B cell (primary cell): Measurements from ENCODE around the gene ERBB4. TPM values are rescaled to one million over a fixed set of nuclear protein-coding genes. Genes with fewer than 3 reads are reported as not detected.

Experiments used
- ATAC-seq: fragments of 200-7000 bp; cut with Tn5 transposase; one replicate; pipeline ENCODE4 v1.10.0; 2021; ENCODE audit warnings: low read depth, mild to moderate bottlenecking, moderate number of reproducible peaks, moderate library complexity
- CTCF ChIA-PET: fragments of 350-600 bp; sonication (Branson Sonifier 250); formaldehyde crosslinking; loops from one replicate; lab custom pipeline; 2021; ENCODE audit warnings: antibody characterized with exemption, inconsistent platforms; lab: Charles Lee
- POLR2A ChIA-PET: fragments of 350-600 bp; sonication (Branson Sonifier 250); formaldehyde crosslinking; loops from one replicate; lab custom pipeline; 2021; ENCODE audit warnings: antibody characterized with exemption; lab: Charles Lee
- DNase-seq: peaks from one replicate; pipeline ENCODE4 v3.0.0; 2013
- H2AFZ ChIP-seq: 2 replicates; pipeline ENCODE4 v1.6.1; 2012; ENCODE audit warnings: mild to moderate bottlenecking, low read depth, low read length; ENCODE audit not compliant: insufficient read depth, poor library complexity, severe bottlenecking
- H3K27ac ChIP-seq, 2 donors: 1 replicate in 1 of 2; 2 replicates in 1 of 2; pipeline ENCODE4 v1.5.1; 2012 to 2013; ENCODE audit warnings: low read length in 2 of 2, mild to moderate bottlenecking in 2 of 2, moderate library complexity in 1 of 2
- H3K27me3 ChIP-seq, 4 experiments: fragments of 200-600 bp in 1 of 4; sonication (generic) in 1 of 4; replicated peaks in 1 of 4; 1 replicate in 2 of 4; 2 replicates in 2 of 4; pipeline versions ENCODE4 v1.6.1 to v1.7.0; 2013 to 2016; ENCODE audit warnings: low read length in 3 of 4, mild to moderate bottlenecking in 2 of 4, mixed read lengths in 1 of 4, moderate library complexity in 1 of 4; ENCODE audit not compliant: insufficient read depth in 4 of 4, control insufficient read depth in 3 of 4; ENCODE audit errors: control extremely low read depth in 1 of 4
- H3K36me3 ChIP-seq, 2 experiments: replicated peaks in 1 of 2; 1 replicate in 1 of 2; 2 replicates in 1 of 2; pipeline versions ENCODE4 v1.6.1 to v1.7.1; 2013; ENCODE audit warnings: low read length in 1 of 2; ENCODE audit not compliant: insufficient read depth in 2 of 2, control insufficient read depth in 1 of 2; ENCODE audit errors: control extremely low read depth in 1 of 2, extremely low read depth in 1 of 2
- H3K4me1 ChIP-seq, 2 donors: fragments of 200-600 bp in 1 of 2; sonication (generic) in 1 of 2; 1 replicate in 1 of 2; 2 replicates in 1 of 2; pipeline versions ENCODE4 v1.5.1 to v1.6.1; 2013 to 2017; ENCODE audit warnings: low read length in 2 of 2; ENCODE audit not compliant: control insufficient read depth in 2 of 2, insufficient read depth in 2 of 2
- H3K4me2 ChIP-seq: replicated peaks from 2 replicates; pipeline ENCODE3; 2012; ENCODE audit warnings: mild to moderate bottlenecking, low read depth, low read length; ENCODE audit not compliant: poor library complexity, severe bottlenecking
- H3K4me3 ChIP-seq, 5 experiments: fragments of 200-600 bp in 1 of 5; sonication (generic) in 1 of 5; 1 replicate in 3 of 5; 2 replicates in 2 of 5; pipeline versions ENCODE4 v1.5.1 to v1.7.0; 2011 to 2016; ENCODE audit warnings: low read length in 4 of 5, mild to moderate bottlenecking in 4 of 5, low read depth in 2 of 5, control low read depth in 1 of 5, moderate library complexity in 1 of 5; ENCODE audit not compliant: insufficient read depth in 1 of 5; ENCODE audit errors: control extremely low read depth in 1 of 5, extremely low read depth in 1 of 5
- H3K79me2 ChIP-seq: fragments of 200-600 bp; sonication (generic); one replicate; pipeline ENCODE4 v1.6.0; 2016; ENCODE audit warnings: low read length; ENCODE audit not compliant: control insufficient read depth, insufficient read depth
- H3K9ac ChIP-seq: fragments of 200-600 bp; sonication (generic); 2 replicates; pipeline ENCODE4 v1.6.1; 2017; ENCODE audit warnings: mild to moderate bottlenecking, low read length, moderate library complexity
- H3K9me3 ChIP-seq, 3 donors: one replicate each; pipeline versions ENCODE4 v1.6.1 to v1.7.1; 2013; ENCODE audit warnings: low read length in 2 of 3; ENCODE audit not compliant: control insufficient read depth in 2 of 3, insufficient read depth in 1 of 3; ENCODE audit errors: control extremely low read depth in 1 of 3
- H4K20me1 ChIP-seq: 2 replicates; pipeline ENCODE4 v1.6.0; 2012; ENCODE audit warnings: mild to moderate bottlenecking, low read length; ENCODE audit not compliant: insufficient read depth, control insufficient read depth, poor library complexity, severe bottlenecking
- H3K27ac Mint-ChIP-seq: one replicate; pipeline ENCODE4 v1.8.0; 2021; ENCODE audit warnings: mixed read lengths
- H3K27me3 Mint-ChIP-seq: one replicate; pipeline ENCODE4 v1.8.0; 2021; ENCODE audit warnings: mixed read lengths
- H3K4me1 Mint-ChIP-seq: one replicate; pipeline ENCODE4 v1.8.0; 2021; ENCODE audit warnings: mixed read lengths
- H3K4me3 Mint-ChIP-seq: one replicate; pipeline ENCODE4 v1.8.0; 2021; ENCODE audit warnings: mixed read lengths
- H3K9me3 Mint-ChIP-seq: one replicate; pipeline ENCODE4 v1.8.0; 2022; ENCODE audit warnings: mixed read lengths; ENCODE audit not compliant: insufficient read depth
- EZH2 ChIP-seq: IDR thresholded peaks from 2 replicates; pipeline ENCODE4 v1.6.1; 2012; ENCODE audit warnings: borderline replicate concordance, low read depth, mild to moderate bottlenecking, moderate library complexity, low read length; ENCODE audit not compliant: insufficient read depth, poor library complexity, severe bottlenecking
- WGBS: methylation state at CpG from one replicate; pipeline ENCODE4 v1.1.5; 2013; ENCODE audit warnings: missing lambda C conversion rate; ENCODE audit not compliant: insufficient coverage; 5-methylcytosine and 5-hydroxymethylcytosine counted together
- intact Hi-C: fragments of 100-400 bp; cut with micrococcal nuclease; formaldehyde crosslinking; loops from one replicate; pipeline ENCODE4 v1.10.0; 2022
- polyA plus RNA-seq: library from polyadenylated mRNA; depleted of rRNA; stranded (reverse); fragments of >200 nt; gene quantifications from 2 replicates; pipeline ENCODE4 v1.2.3, GENCODE V29; 2012
- total RNA-seq, 2 donors: library from RNA; stranded (reverse); fragments of 120-200 nt in 1 of 2; gene quantifications; 1 replicate in 1 of 2; 2 replicates in 1 of 2; pipeline versions ENCODE4 v1.2.3 to v1.2.4, GENCODE V29; 2013 to 2022
- TF ChIP-seq, protein P1 (sequence below): fragments of 200-600 bp; IDR thresholded peaks from one replicate; pipeline ENCODE4 v1.8.0; 2022; ENCODE audit warnings: antibody characterized with exemption, mild to moderate bottlenecking

The ERBB4 gene
- total and polyA plus RNA-seq, 2 donors (not counting 1 experiment from before 2014, with no cell fraction given): not detected

DNA sequence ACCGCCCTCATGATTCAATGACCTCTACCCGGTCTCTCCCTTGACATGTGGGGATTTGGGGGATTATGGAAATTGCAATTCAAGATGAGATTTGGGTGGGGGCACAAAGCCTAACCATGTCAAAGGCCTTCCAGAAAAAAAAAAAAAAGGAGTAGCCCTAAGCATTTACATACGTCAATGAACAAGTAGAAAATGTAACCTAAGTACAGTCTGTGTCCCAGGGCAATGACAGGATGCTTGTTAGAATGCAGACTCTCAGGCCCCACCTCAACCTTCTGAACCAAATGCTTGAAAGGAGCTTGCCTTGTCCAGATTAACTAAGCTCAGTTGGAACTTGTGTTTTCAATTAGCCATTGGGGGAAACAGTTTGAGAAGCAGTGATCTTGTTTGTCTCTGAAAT, 1180.1 kb downstream of the ERBB4 start:
- Mint-ChIP-seq H3K4me3 (no peak overlapping the region), H3K4me1 (no peaks in the 10 kb centered on the region), H3K27ac (no peak overlapping the region), H3K27me3 (no peaks in the 10 kb centered on the region), H3K9me3 (peaks cover under 1% of the 10 kb centered on the region)
- TF ChIP-seq, protein P1, sequence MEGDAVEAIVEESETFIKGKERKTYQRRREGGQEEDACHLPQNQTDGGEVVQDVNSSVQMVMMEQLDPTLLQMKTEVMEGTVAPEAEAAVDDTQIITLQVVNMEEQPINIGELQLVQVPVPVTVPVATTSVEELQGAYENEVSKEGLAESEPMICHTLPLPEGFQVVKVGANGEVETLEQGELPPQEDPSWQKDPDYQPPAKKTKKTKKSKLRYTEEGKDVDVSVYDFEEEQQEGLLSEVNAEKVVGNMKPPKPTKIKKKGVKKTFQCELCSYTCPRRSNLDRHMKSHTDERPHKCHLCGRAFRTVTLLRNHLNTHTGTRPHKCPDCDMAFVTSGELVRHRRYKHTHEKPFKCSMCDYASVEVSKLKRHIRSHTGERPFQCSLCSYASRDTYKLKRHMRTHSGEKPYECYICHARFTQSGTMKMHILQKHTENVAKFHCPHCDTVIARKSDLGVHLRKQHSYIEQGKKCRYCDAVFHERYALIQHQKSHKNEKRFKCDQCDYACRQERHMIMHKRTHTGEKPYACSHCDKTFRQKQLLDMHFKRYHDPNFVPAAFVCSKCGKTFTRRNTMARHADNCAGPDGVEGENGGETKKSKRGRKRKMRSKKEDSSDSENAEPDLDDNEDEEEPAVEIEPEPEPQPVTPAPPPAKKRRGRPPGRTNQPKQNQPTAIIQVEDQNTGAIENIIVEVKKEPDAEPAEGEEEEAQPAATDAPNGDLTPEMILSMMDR: no peak
- no peak for TF ChIP-seq EZH2
- ChIA-PET CTCF (no interaction called here), POLR2A (no interaction called here)
- H2AFZ ChIP-seq: no peak overlapping the region
- no peak overlapping the region for H3K9ac ChIP-seq
- H3K27ac ChIP-seq: no peak overlapping the region
- H3K4me3 ChIP-seq: no peak overlapping the region
- intact Hi-C loops: no loop called here
- ATAC-seq (no peak), DNase-seq (no peak)
- no peaks in the 10 kb centered on the region for H3K27me3 ChIP-seq
- H3K36me3 ChIP-seq: no peaks in the 10 kb centered on the region
- no peaks in the 10 kb centered on the region for H4K20me1 ChIP-seq
- no peaks in the 10 kb centered on the region for H3K79me2 ChIP-seq
- no peaks in the 10 kb centered on the region for H3K4me1 ChIP-seq
- no peaks in the 10 kb centered on the region for H3K9me3 ChIP-seq
- WGBS: 100% methylated on average over 1 of the region's 3 CpGs
- H3K4me2 ChIP-seq: no peak overlapping the region

DNA sequence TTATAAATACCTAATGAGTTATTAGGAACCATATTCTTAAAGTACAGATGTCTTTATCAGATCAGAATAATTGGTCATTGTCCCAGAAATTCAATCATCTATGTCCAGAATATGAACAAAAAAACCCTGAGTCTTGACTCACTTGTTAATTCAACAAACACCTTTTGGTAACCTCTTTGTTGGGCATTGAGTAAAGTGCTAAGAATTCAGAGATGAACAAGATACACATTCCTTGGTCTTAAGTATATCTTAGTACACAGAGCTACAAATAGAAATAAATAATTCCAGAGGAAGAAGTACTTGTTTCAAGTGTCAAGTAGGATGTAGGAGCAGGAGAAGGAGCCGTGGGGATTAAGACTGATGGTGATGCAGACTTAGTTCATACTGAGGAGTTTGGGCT, 1184.1 kb downstream of the ERBB4 start:
- Mint-ChIP-seq H3K27me3 (no peaks in the 10 kb centered on the region), H3K9me3 (no peaks in the 10 kb centered on the region), H3K27ac (no peak overlapping the region), H3K4me3 (no peak overlapping the region), H3K4me1 (no peaks in the 10 kb centered on the region)
- TF ChIP-seq EZH2: no peak
- TF ChIP-seq, protein P1: no peak
- no peaks in the 10 kb centered on the region for H4K20me1 ChIP-seq
- no peaks in the 10 kb centered on the region for H3K36me3 ChIP-seq
- no peak for ATAC-seq
- no CpG with 5 or more reads among the region's 1 CpG for WGBS
- no peak overlapping the region for H3K4me2 ChIP-seq
- H3K27ac ChIP-seq: no peak overlapping the region
- no peak overlapping the region for H3K9ac ChIP-seq
- peaks cover 0 to 4% (median 0%) of the 10 kb centered on the region in 3 donors for H3K9me3 ChIP-seq
- no peaks in the 10 kb centered on the region for H3K79me2 ChIP-seq
- POLR2A ChIA-PET: no interaction called here
- intact Hi-C loops: no loop called here
- H3K27me3 ChIP-seq: no peaks in the 10 kb centered on the region
- H3K4me3 ChIP-seq: no peak overlapping the region
- no peaks in the 10 kb centered on the region for H3K4me1 ChIP-seq
- DNase-seq: no peak
- no peak overlapping the region for H2AFZ ChIP-seq
- CTCF ChIA-PET: no interaction called here
